ENCODE data around the gene POU3F4.

The POU3F4 gene

DNA sequence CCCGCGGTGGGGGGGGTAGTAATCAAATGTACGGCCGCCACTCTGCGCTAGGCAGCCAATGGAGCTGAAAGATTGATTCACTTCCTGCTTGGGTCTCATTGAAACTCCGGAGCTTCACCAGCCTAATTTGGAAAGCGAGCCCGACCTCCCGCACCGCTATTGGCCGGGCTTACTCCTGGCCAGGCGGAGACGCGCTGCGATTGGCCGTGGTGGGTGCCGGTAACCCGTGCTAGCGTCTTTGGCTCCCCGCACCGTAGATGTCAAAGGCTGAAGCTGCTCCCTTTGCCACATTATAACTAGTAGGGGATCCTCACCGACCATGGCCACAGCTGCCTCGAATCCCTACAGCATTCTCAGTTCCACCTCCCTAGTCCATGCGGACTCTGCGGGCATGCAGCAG lies at the start of gene POU3F4:
Gene POU3F4 (plus strand): TSS at position 285 of the 400 bp plus-strand sequence. CDS start 35 bp downstream, at position 320.
- peak; percentile 26 for DNase-seq

DNA sequence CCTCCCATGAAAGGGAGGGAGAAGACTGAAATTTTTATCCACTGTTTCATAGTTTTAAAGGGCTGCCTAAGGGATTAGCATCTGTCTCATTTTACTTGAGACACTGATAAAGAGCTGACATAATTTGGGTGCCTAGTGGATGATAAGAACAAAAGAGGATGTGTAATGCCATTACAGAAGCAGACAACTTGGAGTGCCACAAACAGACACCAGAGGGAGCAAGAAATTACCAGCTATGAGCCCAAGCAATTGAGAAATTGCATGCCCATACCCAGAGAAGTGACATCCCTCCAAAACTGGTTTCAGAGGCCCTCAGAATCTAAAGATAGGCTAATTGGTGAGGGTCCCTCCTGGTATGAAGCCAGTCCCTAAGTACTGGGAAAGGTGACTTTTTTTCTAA lies 38.5 kb upstream of the POU3F4 start:
- no peak for DNase-seq

GRCh38 chrX:83495898-83496297 lies 12.2 kb upstream of the POU3F4 start:
- no peak for DNase-seq

- DNase-seq = no peak
Observed at GRCh38 chrX:83501003-83501402, 7.1 kb upstream of the POU3F4 start.

DNA sequence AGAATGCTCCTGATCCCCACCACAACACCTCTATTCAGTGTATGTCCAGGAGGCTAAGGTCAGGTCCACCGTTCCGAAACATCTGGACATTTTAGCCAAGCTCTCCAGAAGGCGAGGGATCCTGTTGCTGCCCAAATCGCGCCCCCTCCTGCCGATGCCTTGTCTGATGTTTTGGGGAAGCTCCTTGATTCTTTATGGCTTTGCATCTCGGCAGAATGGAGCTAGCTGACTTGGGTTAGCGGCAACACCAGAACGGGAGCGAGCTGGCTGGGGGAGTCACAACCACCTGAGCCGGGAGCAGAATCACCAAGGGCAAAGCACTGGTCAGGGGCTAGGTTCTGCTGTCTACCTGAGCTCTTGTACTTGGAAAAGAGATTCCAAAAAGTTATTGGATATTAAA lies 6.6 kb upstream of the POU3F4 start:
- DNase-seq = no peak

DNA sequence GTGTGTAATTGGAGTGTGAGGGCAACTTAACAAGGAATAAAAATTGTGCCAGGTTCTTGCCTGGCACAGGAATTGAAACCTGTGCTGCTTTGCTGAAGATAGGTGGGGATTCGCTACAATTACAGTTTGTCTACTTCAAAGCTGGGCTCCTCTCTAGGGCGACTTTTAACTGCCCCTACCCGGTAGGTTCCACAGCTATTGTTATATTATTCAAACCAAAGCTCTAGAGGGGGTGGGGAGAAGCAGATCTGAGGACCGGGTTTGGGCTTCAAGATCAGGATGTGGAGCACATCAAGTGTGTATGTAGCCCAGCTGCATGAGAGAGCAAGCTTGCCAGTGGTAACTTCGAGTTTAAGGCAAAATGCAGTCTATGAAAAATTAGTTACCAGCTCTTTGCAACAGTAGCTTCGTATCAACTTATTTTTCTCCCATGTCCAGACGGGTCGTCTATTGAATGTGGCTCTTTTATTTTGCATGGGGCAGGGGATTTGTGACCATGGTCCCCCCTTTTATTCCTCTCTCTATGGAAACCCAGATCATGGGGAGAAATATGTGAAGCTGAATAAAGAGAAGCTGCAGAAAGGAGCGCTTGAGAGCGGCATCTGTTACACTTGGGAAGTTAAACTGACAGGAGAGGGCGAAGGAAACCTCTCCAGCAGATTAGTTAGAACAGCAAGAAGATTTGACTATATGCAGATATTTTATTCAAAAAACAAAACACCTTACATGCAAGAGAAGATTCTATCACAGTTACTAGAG lies 3.2 kb upstream of the POU3F4 start:
- DNase-seq = no peak

- DNase-seq = no peak
Observed at GRCh38 chrX:83508526-83509253, 600 bp downstream of the POU3F4 start.

DNA sequence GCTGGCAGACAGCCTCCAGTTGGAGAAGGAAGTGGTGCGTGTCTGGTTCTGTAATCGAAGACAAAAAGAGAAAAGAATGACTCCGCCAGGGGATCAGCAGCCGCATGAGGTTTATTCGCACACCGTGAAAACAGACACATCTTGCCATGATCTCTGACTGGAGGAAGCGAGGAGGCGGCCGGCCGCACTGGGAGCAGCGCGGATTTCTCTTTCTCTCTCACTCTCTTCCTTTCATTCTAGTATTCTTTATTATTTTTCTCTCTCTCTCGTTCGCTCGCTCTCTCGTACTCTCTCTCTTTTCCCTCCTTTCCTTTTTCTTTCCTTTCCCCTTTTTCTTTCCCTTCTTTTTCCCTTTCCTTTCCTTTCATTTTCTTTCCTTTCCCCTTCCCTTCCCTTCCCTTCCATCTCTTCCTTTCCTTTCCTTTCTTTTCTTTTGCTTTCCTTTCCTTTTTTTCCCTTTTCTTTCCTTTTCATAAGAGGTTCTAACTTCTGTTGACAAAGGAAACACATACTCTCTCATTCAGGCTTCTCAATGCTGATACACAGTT lies 1.2 kb downstream of the POU3F4 start:
- no peak for DNase-seq

- DNase-seq = no peak
Observed at GRCh38 chrX:83510510-83511062, 2.5 kb downstream of the POU3F4 start.

GRCh38 chrX:83511208-83511607 lies 3.1 kb downstream of the POU3F4 start:
- no peak for DNase-seq

DNA sequence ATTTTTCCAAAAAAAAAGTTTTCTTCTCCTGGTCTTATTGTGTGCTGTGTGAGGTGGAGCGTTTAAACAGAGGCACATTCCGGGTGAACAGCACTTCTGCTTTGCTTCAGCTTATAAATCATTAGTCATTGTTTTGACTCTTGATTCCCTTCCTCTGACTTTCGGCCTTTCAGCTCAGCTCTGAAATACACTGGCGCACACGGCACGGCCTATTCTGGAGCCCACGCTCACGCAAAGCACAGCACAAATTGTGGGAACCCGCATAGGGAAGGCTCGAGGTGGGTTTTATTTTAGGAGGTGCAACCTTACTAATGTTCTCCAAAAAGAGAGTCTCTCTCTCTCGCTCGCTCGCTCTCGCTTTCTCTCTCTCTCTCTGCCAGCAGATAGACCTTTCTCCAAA lies 4.0 kb downstream of the POU3F4 start:
- no peak for DNase-seq

- DNase-seq = no peak
Observed at GRCh38 chrX:83516597-83516996, 8.5 kb downstream of the POU3F4 start.

DNA sequence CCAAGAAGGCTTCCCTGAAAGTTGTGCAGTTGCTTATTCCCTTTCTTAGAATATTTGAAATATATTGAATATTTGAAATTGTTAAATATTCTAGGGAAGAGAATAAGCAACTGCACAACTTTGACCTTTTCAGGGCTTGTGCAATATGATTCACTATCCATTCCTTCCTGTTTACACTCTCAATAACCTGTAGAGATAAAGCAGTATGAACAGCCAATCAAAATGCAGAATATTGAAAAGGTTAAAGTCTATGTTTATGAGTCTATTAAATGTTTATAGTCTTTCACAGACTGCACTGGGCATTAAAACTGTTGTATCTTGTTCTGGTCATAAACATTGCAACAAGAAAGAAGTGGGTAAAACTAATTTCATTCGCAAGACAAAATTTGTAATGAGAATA lies 13.8 kb downstream of the POU3F4 start:
- DNase-seq = no peak

DNA sequence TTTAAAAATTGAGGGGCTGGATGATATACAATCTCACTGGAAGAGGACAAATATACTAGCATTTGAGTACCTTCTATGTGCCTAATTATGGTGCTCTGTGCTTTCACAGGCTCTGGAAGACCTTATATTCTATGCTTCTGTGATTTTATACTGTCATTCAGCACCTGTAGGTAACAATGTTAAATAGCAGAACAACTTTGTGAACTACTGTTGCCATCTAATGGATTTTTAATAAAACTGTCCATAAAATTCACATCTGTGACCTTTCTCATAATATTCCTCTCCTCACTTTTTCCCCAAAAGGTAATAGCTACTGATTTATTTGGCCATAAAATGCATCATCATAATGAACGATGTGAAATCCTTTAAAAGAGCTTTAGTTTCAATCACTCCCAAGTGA lies 21.9 kb downstream of the POU3F4 start:
- no peak for DNase-seq

DNA sequence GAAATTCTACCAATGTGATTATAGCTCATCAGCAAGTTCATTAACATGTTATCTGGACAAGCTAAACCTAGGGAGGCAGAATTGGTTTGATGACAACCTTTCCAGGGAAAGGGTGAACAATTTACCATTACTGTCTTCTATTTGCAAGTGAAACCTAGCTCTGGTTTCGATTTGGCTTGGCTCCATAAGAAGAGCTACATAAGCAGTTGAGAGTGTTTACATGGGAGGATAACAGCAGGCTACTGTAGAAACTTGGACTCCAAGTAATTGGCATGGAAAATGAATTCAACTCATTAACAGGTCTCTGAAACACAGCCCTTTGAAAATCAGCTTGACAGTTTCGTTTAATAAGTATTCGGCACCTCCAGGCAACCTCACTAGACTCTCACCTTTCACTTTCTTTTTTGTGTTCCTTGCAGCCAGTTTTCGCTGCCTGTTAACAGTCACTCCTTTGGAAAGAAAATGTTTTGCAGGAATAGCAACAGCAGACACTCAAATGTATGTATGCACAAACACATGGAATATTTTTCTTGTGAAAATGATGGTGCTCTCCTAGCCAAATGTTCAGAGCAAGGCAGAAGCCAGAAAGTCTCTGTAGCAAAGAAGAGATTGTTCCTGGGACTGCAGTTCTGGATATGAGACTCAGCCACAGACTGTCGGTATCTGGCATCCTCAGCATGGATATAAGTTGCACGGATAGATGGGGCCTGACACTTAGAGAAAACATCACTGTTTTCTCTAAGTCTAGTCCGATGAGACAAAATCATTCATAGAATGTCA lies 27.5 kb downstream of the POU3F4 start:
- DNase-seq = no peak
